ENCODE results near the gene OTX2. TPM values are rescaled to one million over a fixed set of nuclear protein-coding genes. Genes with fewer than 3 reads are reported as not detected.

OTX2 gene
- polyA plus RNA-seq, 1 experiment, result not detected

- no peak overlapping the region for H3K27ac ChIP-seq (ENCODE audit: low read depth, low read length)
- peaks cover 12% of the 10 kb centered on the region for H3K9me3 ChIP-seq (ENCODE audit: control insufficient read depth, insufficient read depth, low read length)
- ChIA-PET CTCF (interaction anchor here (0.6 to 0.9 kb wide), 2 partner anchors 56 to 483 kb away, joined by 3 read pairs; no protein-coding TSS in a partner anchor), POLR2A (no interaction called here)
- no peak for TF ChIP-seq CTCF (IDR thresholded peaks at IDR 0.05; ENCODE audit: low read depth, low read length)
- H3K27me3 ChIP-seq (ENCODE audit: control insufficient read depth, insufficient read depth, low read length), result peaks cover 82% of the 10 kb centered on the region
- no peak for DNase-seq (ENCODE audit: low read depth, low spot score)
- H3K4me3 ChIP-seq (ENCODE audit: low read depth, low read length), result no peak overlapping the region
Observed at GRCh38 chr14:56811593-56812363, 1.5 kb upstream of the OTX2 start.

- DNase-seq (ENCODE audit: low read depth, low spot score), result no peak
- H3K27me3 ChIP-seq (ENCODE audit: control insufficient read depth, insufficient read depth, low read length), result peaks cover 83% of the 10 kb centered on the region
- no peak overlapping the region for H3K27ac ChIP-seq (ENCODE audit: low read depth, low read length)
- ChIA-PET CTCF (interaction anchor here (0.9 kb wide), 1 partner anchor 484 kb away, joined by 3 read pairs; no protein-coding TSS in a partner anchor), POLR2A (no interaction called here)
- H3K4me3 ChIP-seq (ENCODE audit: low read depth, low read length), result no peak overlapping the region
- peaks cover 12% of the 10 kb centered on the region for H3K9me3 ChIP-seq (ENCODE audit: control insufficient read depth, insufficient read depth, low read length)
- TF ChIP-seq CTCF (IDR thresholded peaks at IDR 0.05; ENCODE audit: low read depth, low read length), result no peak
Observed at GRCh38 chr14:56810836-56811592, 735 bp upstream of the OTX2 start.

GRCh38 chr14:56809270-56810146 is 771 bp downstream of the OTX2 start:
- H3K27ac ChIP-seq (ENCODE audit: low read depth, low read length), result no peak overlapping the region
- peaks cover 12% of the 10 kb centered on the region for H3K9me3 ChIP-seq (ENCODE audit: control insufficient read depth, insufficient read depth, low read length)
- peaks cover 92% of the 10 kb centered on the region for H3K27me3 ChIP-seq (ENCODE audit: control insufficient read depth, insufficient read depth, low read length)
- POLR2A ChIA-PET, result no interaction called here
- no peak for DNase-seq (ENCODE audit: low read depth, low spot score)
- CTCF ChIA-PET, result interaction anchor here (0.6 to 0.8 kb wide), 2 partner anchors 427 to 485 kb away, joined by 3 to 8 read pairs; no protein-coding TSS in a partner anchor
- no peak overlapping the region for H3K4me3 ChIP-seq (ENCODE audit: low read depth, low read length)
- no peak for TF ChIP-seq CTCF (IDR thresholded peaks at IDR 0.05; ENCODE audit: low read depth, low read length)

- H3K27me3 ChIP-seq (ENCODE audit: control insufficient read depth, insufficient read depth, low read length), result peaks cover 95% of the 10 kb centered on the region
- POLR2A ChIA-PET, result no interaction called here
- no peak overlapping the region for H3K27ac ChIP-seq (ENCODE audit: low read depth, low read length)
- TF ChIP-seq CTCF (IDR thresholded peaks at IDR 0.05; ENCODE audit: low read depth, low read length), result no peak
- peaks cover 12% of the 10 kb centered on the region for H3K9me3 ChIP-seq (ENCODE audit: control insufficient read depth, insufficient read depth, low read length)
- CTCF ChIA-PET, result interaction anchor here (0.6 kb wide), 2 partner anchors 353 to 428 kb away, joined by 3 to 8 read pairs; no protein-coding TSS in a partner anchor
- DNase-seq (ENCODE audit: low read depth, low spot score), result no peak
- H3K4me3 ChIP-seq (ENCODE audit: low read depth, low read length), result no peak overlapping the region
Observed at GRCh38 chr14:56808383-56809269, 1.7 kb downstream of the OTX2 start.

Measured in AG04450 (cell line).